Right lung (tissue), 5 donors: ENCODE data around the gene CBARP. TPM values are rescaled to one million over a fixed set of nuclear protein-coding genes. Genes with fewer than 3 reads are reported as not detected.
A peak's percentile ranks its signal among the peaks of the same experiment; 100 is the strongest.

Source experiments
- DNase-seq, 2 donors: peaks; one replicate each; pipeline ENCODE4 v3.0.0-alpha.2; 2013
- polyA plus RNA-seq, 5 donors: library from polyadenylated mRNA; unstranded; fragments of 120-200 nt; gene quantifications; one replicate each; pipeline versions ENCODE4 v1.2.1 to v1.2.3, GENCODE V29; 2013; ENCODE audit warnings: inconsistent platforms in 1 of 5, low replicate concordance in 1 of 5; ENCODE audit not compliant: insufficient read length in 5 of 5, insufficient read depth in 1 of 5

Gene CBARP
- polyA plus RNA-seq, 5 donors = 0.97 to 2.5 (median 1.5) TPM

- DNase-seq = no peak
Observed at GRCh38 chr19:1277061-1277460, 39.3 kb upstream of the CBARP start.

GRCh38 chr19:1276628-1277022 lies 38.8 kb upstream of the CBARP start:
- DNase-seq = no peak

GRCh38 chr19:1275976-1276627 lies 38.3 kb upstream of the CBARP start:
- no peak for DNase-seq

- peak; percentile 94 for DNase-seq
Observed at GRCh38 chr19:1275260-1275975, 37.6 kb upstream of the CBARP start, which contains the start of gene FAM174C. Gene FAM174C (plus strand): TSS chr19:1275530. CDS start chr19:1275550, 20 bp downstream.

- DNase-seq = no peak
Observed at GRCh38 chr19:1274852-1275259, 37.1 kb upstream of the CBARP start.

GRCh38 chr19:1274081-1274851 lies 36.5 kb upstream of the CBARP start:
- DNase-seq = no peak

GRCh38 chr19:1273263-1274041 lies 35.6 kb upstream of the CBARP start:
- no peak for DNase-seq

- no peak for DNase-seq
Observed at GRCh38 chr19:1272423-1273262, 34.8 kb upstream of the CBARP start.

GRCh38 chr19:1271528-1272422 lies 34.0 kb upstream of the CBARP start:
- no peak for DNase-seq

GRCh38 chr19:1270854-1271527 lies 33.2 kb upstream of the CBARP start:
- no peak for DNase-seq

- no peak for DNase-seq
Observed at GRCh38 chr19:1270213-1270853, 32.5 kb upstream of the CBARP start.

GRCh38 chr19:1269478-1270212 lies 31.8 kb upstream of the CBARP start:
- peak; percentile 84 to 88 for DNase-seq

- DNase-seq = peak; percentile 98 to 99
Observed at GRCh38 chr19:1269065-1269477, 31.3 kb upstream of the CBARP start, which contains the start of gene CIRBP. Gene CIRBP (plus strand): TSS chr19:1269332. CDS start chr19:1270934, 1,602 bp downstream.

GRCh38 chr19:1268226-1269064 lies 30.6 kb upstream of the CBARP start:
- DNase-seq = no peak

- no peak for DNase-seq
Observed at GRCh38 chr19:1267477-1268225, 29.8 kb upstream of the CBARP start.

GRCh38 chr19:1266916-1267476 lies 29.2 kb upstream of the CBARP start:
- DNase-seq = peak; percentile 67 to 71
